ENCODE results near the gene UNKL.

DNA sequence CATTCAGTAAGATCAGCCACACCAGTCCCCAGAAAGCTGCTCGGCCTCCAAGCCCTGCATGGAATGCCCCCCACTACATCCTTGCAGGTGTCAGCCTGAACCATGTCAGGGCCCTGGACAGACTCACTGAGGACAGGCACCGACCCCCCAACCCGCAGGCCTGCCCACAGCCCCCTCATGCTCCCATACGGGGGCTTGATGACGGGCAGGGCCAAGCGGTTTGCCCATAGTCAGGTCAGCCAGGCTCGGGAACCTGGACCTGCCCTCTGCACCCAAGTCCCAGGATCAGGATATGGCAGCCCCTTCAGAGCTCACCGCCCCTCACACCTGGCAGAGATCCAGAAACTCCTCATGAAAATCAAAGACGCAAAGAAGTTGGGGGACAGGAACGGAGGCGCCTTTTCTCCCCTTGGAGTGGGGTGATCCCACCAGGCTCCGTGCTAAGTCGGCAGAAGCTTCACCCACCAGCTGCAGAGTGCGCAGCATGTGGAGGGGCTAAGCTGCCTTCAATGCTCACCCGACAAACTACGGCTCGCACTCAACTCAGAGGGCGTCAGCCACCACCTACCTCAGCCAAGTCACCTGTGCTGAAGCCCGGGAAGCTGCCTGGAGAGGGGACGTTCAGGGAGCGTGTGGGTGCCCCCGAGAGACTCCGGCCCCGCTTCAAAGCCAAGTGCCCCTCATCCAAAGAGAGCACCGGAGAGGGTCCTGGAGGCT lies 36.3 kb downstream of the UNKL start:
- TF ChIP-seq, protein P1, sequence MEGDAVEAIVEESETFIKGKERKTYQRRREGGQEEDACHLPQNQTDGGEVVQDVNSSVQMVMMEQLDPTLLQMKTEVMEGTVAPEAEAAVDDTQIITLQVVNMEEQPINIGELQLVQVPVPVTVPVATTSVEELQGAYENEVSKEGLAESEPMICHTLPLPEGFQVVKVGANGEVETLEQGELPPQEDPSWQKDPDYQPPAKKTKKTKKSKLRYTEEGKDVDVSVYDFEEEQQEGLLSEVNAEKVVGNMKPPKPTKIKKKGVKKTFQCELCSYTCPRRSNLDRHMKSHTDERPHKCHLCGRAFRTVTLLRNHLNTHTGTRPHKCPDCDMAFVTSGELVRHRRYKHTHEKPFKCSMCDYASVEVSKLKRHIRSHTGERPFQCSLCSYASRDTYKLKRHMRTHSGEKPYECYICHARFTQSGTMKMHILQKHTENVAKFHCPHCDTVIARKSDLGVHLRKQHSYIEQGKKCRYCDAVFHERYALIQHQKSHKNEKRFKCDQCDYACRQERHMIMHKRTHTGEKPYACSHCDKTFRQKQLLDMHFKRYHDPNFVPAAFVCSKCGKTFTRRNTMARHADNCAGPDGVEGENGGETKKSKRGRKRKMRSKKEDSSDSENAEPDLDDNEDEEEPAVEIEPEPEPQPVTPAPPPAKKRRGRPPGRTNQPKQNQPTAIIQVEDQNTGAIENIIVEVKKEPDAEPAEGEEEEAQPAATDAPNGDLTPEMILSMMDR (IDR thresholded peaks at IDR 0.05): no peak
- TF ChIP-seq POLR2A (IDR thresholded peaks at IDR 0.05) (no peak), POLR2AphosphoS5 (IDR thresholded peaks at IDR 0.05) (no peak)
